Endothelial cell of umbilical vein (primary cell): ENCODE data around the gene NDRG2. TPM values are rescaled to one million over a fixed set of nuclear protein-coding genes. Genes with fewer than 3 reads are reported as not detected.

Experiments used
- BruUV-seq: library from RNA; stranded (reverse); fragments of 400-500 nt; replicated peaks from 2 replicates; lab custom pipeline; 2021; lab: Mats Ljungman, UMichigan
- CTCF ChIA-PET: fragments of 300-600, 350-600 bp; sonication (Branson Sonifier 250); formaldehyde crosslinking; loops from one replicate; lab custom pipeline; 2021; ENCODE audit warnings: antibody characterized with exemption, inconsistent platforms; lab: Charles Lee
- POLR2A ChIA-PET: fragments of 300-600, 350-600 bp; sonication (Branson Sonifier 250); formaldehyde crosslinking; loops from one replicate; lab custom pipeline; 2021; ENCODE audit warnings: antibody characterized with exemption, inconsistent platforms; lab: Charles Lee
- DNase-seq: peaks from one replicate; pipeline ENCODE4 v3.0.0-alpha.2; 2011; ENCODE audit warnings: low read depth, low spot score
- FAIRE-seq: peaks from 2 replicates; lab custom pipeline; 2011; peaks lifted over from hg19 to GRCh38; lab: Jason Lieb, UNC
- H2AFZ ChIP-seq: 2 replicates; pipeline ENCODE4 v1.6.0; 2012; ENCODE audit warnings: low read depth, low read length, control low read depth, inconsistent platforms
- H3K27ac ChIP-seq: 2 replicates; pipeline ENCODE4 v1.5.1; 2011; ENCODE audit warnings: low read depth, mild to moderate bottlenecking, control low read depth, low read length, moderate library complexity; ENCODE audit not compliant: insufficient read depth
- H3K27me3 ChIP-seq, 2 experiments: 2 replicates each; pipeline versions ENCODE4 v1.6.0 to v1.6.1; 2011; ENCODE audit warnings: low read length in 2 of 2, mixed read lengths in 1 of 2; ENCODE audit not compliant: control insufficient read depth in 2 of 2, insufficient read depth in 2 of 2
- H3K36me3 ChIP-seq, 2 experiments: 2 replicates in 1 of 2; 3 replicates in 1 of 2; pipeline ENCODE4 v1.5.1; 2011; ENCODE audit warnings: low read length in 2 of 2, mild to moderate bottlenecking in 1 of 2, moderate library complexity in 1 of 2; ENCODE audit not compliant: control insufficient read depth in 2 of 2, insufficient read depth in 2 of 2; ENCODE audit errors: extremely low read depth in 1 of 2
- H3K4me1 ChIP-seq: 3 replicates; pipeline ENCODE4 v1.5.1; 2011; ENCODE audit warnings: mild to moderate bottlenecking, low read length; ENCODE audit not compliant: control insufficient read depth, insufficient read depth; ENCODE audit errors: extremely low read depth
- H3K4me2 ChIP-seq: 2 replicates; pipeline ENCODE4 v1.6.1; 2011; ENCODE audit warnings: low read length, control low read depth, mixed read lengths; ENCODE audit not compliant: insufficient read depth
- H3K4me3 ChIP-seq, 3 experiments: fragments of 200-600 bp in 1 of 3; sonication (generic), shearing (Covaris generic) in 1 of 3; replicated peaks in 1 of 3; 2 replicates each; pipeline ENCODE4 v1.5.1; 2011 to 2016; ENCODE audit warnings: control low read depth in 3 of 3, low read length in 3 of 3, mild to moderate bottlenecking in 2 of 3, inconsistent platforms in 1 of 3, low read depth in 1 of 3, moderate library complexity in 1 of 3; ENCODE audit not compliant: insufficient read depth in 1 of 3
- H3K79me2 ChIP-seq: 2 replicates; pipeline ENCODE4 v1.6.0; 2012; ENCODE audit warnings: low read length, inconsistent platforms; ENCODE audit not compliant: control insufficient read depth, insufficient read depth
- H3K9ac ChIP-seq: replicated peaks from 2 replicates; pipeline ENCODE3; 2011; ENCODE audit warnings: low read length, control low read depth; ENCODE audit not compliant: insufficient read depth; ENCODE audit errors: extremely low read depth
- H3K9me1 ChIP-seq: replicated peaks from 3 replicates; pipeline ENCODE4 v1.6.0; 2011; ENCODE audit warnings: mild to moderate bottlenecking, low read length; ENCODE audit not compliant: control insufficient read depth, insufficient read depth; ENCODE audit errors: extremely low read depth
- H3K9me3 ChIP-seq: replicated peaks from 2 replicates; pipeline ENCODE4 v1.5.1; 2012; ENCODE audit warnings: low read length, inconsistent platforms; ENCODE audit not compliant: control insufficient read depth, insufficient read depth
- H4K20me1 ChIP-seq: replicated peaks from 2 replicates; pipeline ENCODE3; 2011; ENCODE audit warnings: mild to moderate bottlenecking, low read length; ENCODE audit not compliant: control insufficient read depth, insufficient read depth; ENCODE audit errors: extremely low read depth
- CTCF ChIP-seq, 2 donors: IDR thresholded peaks; 1 replicate in 1 of 2; 2 replicates in 1 of 2; pipeline ENCODE4 v1.5.1; 2011; ENCODE audit warnings: low read length in 2 of 2, mild to moderate bottlenecking in 2 of 2, moderate library complexity in 2 of 2, control low read depth in 1 of 2, inconsistent platforms in 1 of 2, low read depth in 1 of 2; ENCODE audit not compliant: insufficient read depth in 1 of 2; ENCODE audit errors: extremely low read depth in 1 of 2
- EZH2 ChIP-seq: IDR thresholded peaks from 2 replicates; pipeline ENCODE4 v1.6.1; 2012; ENCODE audit warnings: borderline replicate concordance, low read depth, mild to moderate bottlenecking, moderate library complexity, low read length, inconsistent platforms; ENCODE audit not compliant: severe bottlenecking
- FOS ChIP-seq: IDR thresholded peaks from 2 replicates; pipeline ENCODE4 v1.6.1; 2011; ENCODE audit warnings: mild to moderate bottlenecking, low read length, moderate library complexity, borderline replicate concordance; ENCODE audit not compliant: insufficient read depth
- GATA2 ChIP-seq: IDR thresholded peaks from 2 replicates; pipeline ENCODE4 v1.7.0; 2011; ENCODE audit warnings: low read depth, mild to moderate bottlenecking, moderate library complexity, mixed read lengths, low read length; ENCODE audit not compliant: insufficient read length, insufficient read depth
- JUN ChIP-seq: IDR thresholded peaks from 2 replicates; pipeline ENCODE4 v1.6.1; 2011; ENCODE audit warnings: borderline replicate concordance, low read depth; ENCODE audit not compliant: insufficient read length, insufficient read depth
- MAX ChIP-seq: IDR thresholded peaks from 2 replicates; pipeline ENCODE4 v1.6.1; 2011; ENCODE audit not compliant: insufficient read depth, insufficient read length
- MYC ChIP-seq: IDR thresholded peaks from one replicate; pipeline ENCODE4 v1.6.1; 2011; ENCODE audit warnings: mild to moderate bottlenecking, low read depth, low read length
- POLR2A ChIP-seq: IDR thresholded peaks from 2 replicates; pipeline ENCODE4 v1.6.1; 2012; ENCODE audit warnings: low read depth, mild to moderate bottlenecking, control low read depth, low read length
- POLR2AphosphoS5 ChIP-seq: IDR thresholded peaks from 2 replicates; pipeline ENCODE4 v1.6.1; 2012; ENCODE audit warnings: low read depth, mild to moderate bottlenecking, control low read depth, low read length, moderate library complexity; ENCODE audit not compliant: insufficient read depth
- dilution Hi-C: fragments of 300-500 bp; cut with MboI; formaldehyde crosslinking; loops from one replicate; pipeline ENCODE4 v1.15.0; 2019; ENCODE audit warnings: low sequenced_read_pairs; ENCODE audit not compliant: extremely low pct_ligation_motif_present
- intact Hi-C: fragments of 100-400 bp; cut with micrococcal nuclease; formaldehyde crosslinking; loops from one replicate; pipeline ENCODE4 v1.10.0; 2022
- polyA plus RNA-seq, 4 experiments: library from polyadenylated mRNA; depleted of rRNA in 3 of 4; stranded (reverse) in 3 of 4; unstranded in 1 of 4; fragments of >200 nt; gene quantifications; 2 replicates each; pipeline versions ENCODE4 v1.2.1 to v1.2.3, GENCODE V29; 2011 to 2012; ENCODE audit warnings: missing spikeins in 1 of 4
- total RNA-seq: library from RNA; stranded (reverse); gene quantifications from 2 replicates; pipeline ENCODE4 v1.2.3, GENCODE V29; 2021

Gene NDRG2
- total and polyA plus RNA-seq, 2 donors (not counting 3 experiments of a cell fraction or from before 2014, with no cell fraction given), result 0.54 TPM; not detected in 1

- no peak for FAIRE-seq
- dilution Hi-C loops, result no loop called here
Observed at GRCh38 chr14:21061347-21061668, 36.4 kb upstream of the NDRG2 start.

More at GRCh38 chr14:21061347-21061668, 36.4 kb upstream of the NDRG2 start:
- no peaks in the 10 kb centered on the region for H3K79me2 ChIP-seq
- peaks cover 15 to 26% of the 10 kb centered on the region in 2 experiments for H3K27me3 ChIP-seq
- intact Hi-C loops, result no loop called here
- ChIA-PET CTCF (interaction anchor here (1.1 to 1.5 kb wide), 3 partner anchors 10 to 47 kb away, joined by 3 to 4 read pairs (median 3); no protein-coding TSS in a partner anchor), POLR2A (interaction anchor here (0.6 kb wide), 1 partner anchor 156 kb away, joined by 3 read pairs; no protein-coding TSS in a partner anchor)
- H4K20me1 ChIP-seq, result no peaks in the 10 kb centered on the region
- H3K9me3 ChIP-seq, result no peaks in the 10 kb centered on the region
- no TSS peak for BruUV-seq
- no peak overlapping the region for H3K4me2 ChIP-seq
- no peak overlapping the region for H2AFZ ChIP-seq
- no peak overlapping the region for H3K4me3 ChIP-seq
- no peak overlapping the region for H3K9ac ChIP-seq
- no peaks in the 10 kb centered on the region for H3K36me3 ChIP-seq
- no peak for TF ChIP-seq JUN
- no peak for TF ChIP-seq EZH2
- TF ChIP-seq GATA2, result no peak
- no peak for TF ChIP-seq CTCF (IDR thresholded peaks at IDR 0.05; ENCODE audit: extremely low read depth in 1 of 2, insufficient read depth in 1 of 2, low read depth in 1 of 2, low read length in 2 of 2)
- TF ChIP-seq POLR2AphosphoS5, result no peak
- TF ChIP-seq POLR2A, result no peak
- TF ChIP-seq FOS, result no peak
- no peak for TF ChIP-seq MAX
- no peak for TF ChIP-seq MYC
- no peaks in the 10 kb centered on the region for H3K9me1 ChIP-seq
- H3K27ac ChIP-seq, result no peak overlapping the region
- H3K4me1 ChIP-seq, result no peaks in the 10 kb centered on the region
- no peak for DNase-seq
